LNCAP (cell line): ENCODE data around the gene TTPAL.

ENCODE experiments used
- CTCF ChIP-seq: fragments of 450-650 bp; IDR thresholded peaks from 2 replicates; pipeline ENCODE4 v1.5.1; 2017; ENCODE audit warnings: mild to moderate bottlenecking

The TTPAL gene

DNA sequence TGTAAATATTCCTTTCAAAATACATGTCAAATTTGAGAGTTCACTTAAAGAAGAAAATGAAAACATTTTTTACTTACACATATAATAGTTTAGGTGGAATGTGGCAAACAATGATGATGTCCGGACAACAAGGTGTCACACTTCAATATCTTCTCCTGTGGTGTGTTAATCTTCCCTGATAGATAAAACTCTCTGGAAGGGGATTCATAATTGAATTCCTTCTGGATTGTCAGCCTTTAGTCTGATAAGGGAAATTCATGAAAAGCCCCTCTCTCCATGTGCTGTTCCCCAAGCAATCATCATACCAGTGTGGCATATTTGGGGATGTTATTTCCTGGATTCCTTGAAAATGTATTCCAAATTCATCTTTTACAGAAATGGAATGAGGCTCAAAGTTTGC, 47.2 kb downstream of the TTPAL start:
- no peak for TF ChIP-seq CTCF

- no peak for TF ChIP-seq CTCF
Observed at GRCh38 chr20:44523746-44524145, 48.1 kb downstream of the TTPAL start.

GRCh38 chr20:44526129-44526528, 50.5 kb downstream of the TTPAL start:
- TF ChIP-seq CTCF: no peak

- no peak for TF ChIP-seq CTCF
Observed at GRCh38 chr20:44527716-44528199, 52.1 kb downstream of the TTPAL start.

DNA sequence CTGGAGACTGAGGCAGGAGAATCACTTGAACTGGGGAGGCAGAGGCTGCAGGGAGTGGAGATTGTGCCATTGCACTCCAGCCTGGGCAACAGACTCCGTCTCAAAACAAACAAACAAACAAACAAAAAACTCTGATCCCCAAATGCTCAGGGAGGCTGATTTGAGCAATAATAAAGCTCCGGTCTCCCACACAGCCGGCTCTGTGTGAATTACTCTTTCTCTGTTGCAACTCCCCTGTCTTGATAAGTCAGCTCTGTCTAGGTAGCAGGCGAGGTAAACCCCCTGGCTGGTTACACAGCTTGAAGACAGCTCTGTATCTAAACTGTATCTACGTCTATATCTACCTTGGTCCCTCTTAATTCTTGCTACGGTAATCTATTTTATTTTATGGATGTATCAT, 52.6 kb downstream of the TTPAL start:
- no peak for TF ChIP-seq CTCF

DNA sequence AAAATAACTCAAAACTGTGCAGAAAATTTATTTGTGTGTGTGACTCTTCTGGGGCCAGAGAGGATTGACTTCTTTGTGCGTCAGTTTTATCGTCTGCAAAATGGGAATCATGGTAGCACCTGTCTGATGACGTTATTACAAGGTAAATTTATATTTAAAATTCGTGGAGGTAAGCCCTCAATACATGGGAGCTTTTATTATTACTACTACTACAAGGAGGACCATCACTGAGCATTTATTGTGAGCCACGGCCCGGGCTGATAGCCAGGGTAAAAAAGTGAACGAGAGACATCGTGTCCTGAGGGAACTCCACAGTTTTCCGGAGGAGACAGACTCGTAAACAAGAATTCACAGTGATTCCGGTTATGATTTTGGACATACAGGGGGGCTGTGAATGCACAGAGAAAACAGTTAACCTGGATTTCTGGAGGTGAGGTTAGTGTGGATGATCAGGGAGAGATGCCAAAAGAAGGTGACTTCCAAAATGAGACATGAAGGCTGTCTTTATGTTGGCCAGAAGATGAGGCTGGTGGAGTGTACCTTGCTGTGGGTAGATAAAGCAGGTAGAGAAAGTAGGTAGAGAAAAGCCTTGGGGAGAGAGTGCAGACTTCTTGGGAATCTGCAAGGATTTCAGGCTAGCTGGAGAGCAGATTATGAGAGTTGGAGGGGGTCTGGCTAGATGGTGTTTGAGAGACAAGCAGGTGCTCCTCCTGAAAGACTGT, 56.7 kb downstream of the TTPAL start:
- no peak for TF ChIP-seq CTCF

- no peak for TF ChIP-seq CTCF
Observed at GRCh38 chr20:44532981-44533331, 57.3 kb downstream of the TTPAL start.

GRCh38 chr20:44533928-44534327, 58.3 kb downstream of the TTPAL start:
- TF ChIP-seq CTCF: no peak
